CD4-positive, alpha-beta T cell treated with Interferon alpha-2 for 1 hour (primary cell): ENCODE measurements around the gene MCM3AP.
"Not testable (repeated sequence)": the region's sequence is repeated elsewhere in the genome, so short reads cannot be mapped to it uniquely, and the experiment has no call there.

Source experiments
- DNase-seq, 2 donors: peaks; one replicate each; pipeline ENCODE4 v3.0.0-alpha.2; 2020 to 2022

Gene MCM3AP

DNA sequence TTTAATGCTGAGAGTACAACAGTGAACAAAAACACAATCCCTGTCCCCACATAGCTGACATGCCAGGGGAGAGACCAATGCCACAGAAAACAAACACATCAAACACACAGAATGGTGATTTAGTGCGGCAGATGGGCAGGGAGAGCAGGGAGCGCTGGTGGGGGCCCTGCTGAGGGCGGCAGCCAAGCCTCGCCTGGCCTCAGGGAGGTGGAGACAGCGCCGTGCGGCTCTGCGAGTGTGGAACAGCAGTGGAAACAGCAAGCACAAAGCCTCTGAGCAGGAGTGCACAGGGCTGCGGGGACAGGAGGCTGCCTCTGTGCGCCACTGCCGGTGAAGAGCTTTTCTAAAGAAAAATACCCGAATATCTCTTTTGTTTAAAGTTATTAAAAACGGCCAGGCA lies 17.0 kb downstream of the MCM3AP start:
- DNase-seq = no peak

DNA sequence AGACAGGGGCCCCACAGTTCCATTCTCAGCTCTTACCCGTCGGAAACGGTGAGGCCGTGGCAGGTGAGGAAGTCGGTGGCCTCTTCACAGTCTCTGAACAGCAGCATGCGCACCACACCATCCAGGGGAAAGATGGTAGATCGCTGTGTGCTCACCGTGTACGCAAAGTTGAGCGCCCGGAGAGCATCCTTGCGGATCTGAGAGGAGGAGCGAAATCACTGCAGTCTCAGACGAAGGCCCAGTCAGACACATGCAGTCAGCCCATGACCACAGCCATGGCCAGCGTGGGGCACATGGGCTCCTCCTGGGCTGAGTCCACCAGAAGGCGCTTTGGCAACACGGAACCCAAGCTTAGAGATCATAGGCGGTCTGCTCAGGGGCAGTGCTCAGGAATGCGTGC lies 18.5 kb downstream of the MCM3AP start:
- no peak for DNase-seq

DNA sequence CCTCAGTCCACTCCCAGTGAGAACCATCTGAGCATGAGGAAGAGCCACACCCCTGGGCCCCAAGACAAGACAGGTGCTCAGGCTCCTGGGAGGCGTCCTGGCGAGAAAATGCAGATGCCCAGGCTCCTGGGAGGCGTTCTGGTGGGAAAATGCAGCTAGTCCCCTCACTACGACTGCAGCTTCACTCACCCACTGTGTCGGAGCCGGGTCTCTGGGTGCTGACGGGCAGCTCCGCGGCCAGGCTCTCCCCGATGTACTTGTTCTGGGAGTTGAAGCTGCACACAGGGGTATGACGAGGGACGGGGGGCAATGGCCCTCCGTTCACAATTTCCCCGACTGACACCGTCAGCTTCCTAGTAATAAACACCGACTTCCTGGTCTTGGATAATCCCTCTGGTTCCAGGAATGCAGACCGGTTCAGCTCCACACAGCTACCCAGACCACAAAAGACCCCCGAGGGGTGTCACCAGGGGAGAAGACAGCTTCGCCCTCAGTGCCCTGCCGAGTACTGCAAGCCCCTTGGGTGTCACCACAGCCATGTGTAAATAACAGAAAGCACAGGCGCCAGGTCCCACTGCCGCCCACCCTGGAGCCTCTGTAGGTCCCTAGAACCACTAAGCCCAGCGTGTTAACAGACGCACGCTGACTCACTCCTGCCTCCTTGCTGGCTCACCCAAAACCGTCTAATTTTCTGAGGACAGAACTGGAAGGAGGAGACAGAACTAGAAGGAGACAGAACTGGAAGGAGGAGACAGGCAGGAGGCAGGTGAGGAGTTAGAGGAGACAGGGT lies 19.5 kb downstream of the MCM3AP start:
- DNase-seq = no peak

DNA sequence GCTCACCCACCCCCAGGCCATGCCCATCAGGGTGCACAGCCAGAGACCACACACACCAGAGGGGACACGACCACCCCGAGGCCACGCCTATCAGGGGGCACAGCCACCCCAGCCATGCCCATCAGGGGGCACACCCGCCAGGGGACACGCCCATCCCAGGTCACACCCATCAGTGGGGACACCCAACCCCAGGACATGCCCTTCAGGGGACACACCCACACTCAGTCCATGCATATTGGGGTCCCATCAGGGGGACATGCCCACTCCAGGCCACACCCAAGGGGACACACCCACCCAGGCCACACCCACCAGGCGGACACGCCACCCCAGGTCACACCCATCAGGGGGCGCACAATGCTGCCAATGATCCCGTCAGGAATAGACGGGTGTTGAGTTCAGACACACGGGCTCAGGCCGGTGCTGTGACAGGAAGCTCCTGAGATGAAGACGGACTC lies 20.7 kb downstream of the MCM3AP start:
- no peak for DNase-seq

DNA sequence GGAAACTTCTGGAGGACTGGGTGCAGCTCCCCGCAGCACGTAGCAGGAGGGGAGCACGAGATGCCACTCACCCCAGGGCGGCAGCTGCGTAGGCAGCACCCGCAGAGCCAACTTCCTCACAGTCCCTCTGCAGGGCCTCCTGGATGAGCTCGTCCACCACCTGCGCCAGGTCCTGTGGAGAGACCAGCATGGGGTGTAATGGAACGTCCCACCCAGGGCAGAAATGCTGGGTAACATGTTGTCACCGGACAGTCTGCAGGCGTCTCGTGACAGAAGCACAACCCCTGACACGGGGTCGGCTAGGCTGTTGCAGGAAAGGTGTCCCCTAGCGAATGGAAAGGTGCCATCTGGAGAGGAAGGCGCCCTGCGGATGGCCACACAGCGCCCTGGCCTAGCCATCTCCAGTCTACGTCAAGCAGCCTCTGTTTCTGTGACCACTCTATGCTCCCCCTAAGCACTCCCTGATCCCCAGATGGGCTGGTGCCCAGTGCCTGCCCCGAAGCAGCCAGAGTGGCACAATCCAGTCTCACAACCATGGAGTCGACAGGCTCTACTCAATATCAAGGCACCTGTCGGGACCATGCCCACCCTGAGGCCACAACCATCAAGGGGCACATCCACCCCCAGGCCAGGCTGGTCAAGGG lies 21.2 kb downstream of the MCM3AP start:
- DNase-seq = no peak

DNA sequence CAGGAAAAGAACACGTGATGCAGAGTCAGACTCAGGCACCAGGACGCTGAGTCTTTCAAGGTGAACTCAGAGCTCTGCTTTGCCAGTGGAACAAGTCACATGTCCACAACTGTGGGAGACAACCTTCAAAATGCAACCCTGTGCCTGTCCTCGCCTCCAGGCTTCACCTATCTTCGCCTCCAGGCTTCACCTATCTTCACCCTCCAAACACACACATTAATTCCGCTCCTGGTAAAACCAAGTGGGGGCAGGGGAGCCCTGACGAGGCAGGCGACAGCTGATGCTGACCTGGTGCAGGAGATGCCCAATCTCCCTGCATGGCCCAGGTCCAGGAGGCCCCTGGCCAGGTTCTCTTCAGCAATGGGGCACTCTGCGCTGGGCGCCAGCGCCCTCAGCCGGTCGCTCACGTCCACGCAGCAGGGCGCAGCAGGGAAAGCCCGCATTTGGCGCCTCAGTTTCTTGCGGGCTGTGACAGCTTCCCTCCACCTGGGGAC lies 28.9 kb downstream of the MCM3AP start:
- DNase-seq = no peak

DNA sequence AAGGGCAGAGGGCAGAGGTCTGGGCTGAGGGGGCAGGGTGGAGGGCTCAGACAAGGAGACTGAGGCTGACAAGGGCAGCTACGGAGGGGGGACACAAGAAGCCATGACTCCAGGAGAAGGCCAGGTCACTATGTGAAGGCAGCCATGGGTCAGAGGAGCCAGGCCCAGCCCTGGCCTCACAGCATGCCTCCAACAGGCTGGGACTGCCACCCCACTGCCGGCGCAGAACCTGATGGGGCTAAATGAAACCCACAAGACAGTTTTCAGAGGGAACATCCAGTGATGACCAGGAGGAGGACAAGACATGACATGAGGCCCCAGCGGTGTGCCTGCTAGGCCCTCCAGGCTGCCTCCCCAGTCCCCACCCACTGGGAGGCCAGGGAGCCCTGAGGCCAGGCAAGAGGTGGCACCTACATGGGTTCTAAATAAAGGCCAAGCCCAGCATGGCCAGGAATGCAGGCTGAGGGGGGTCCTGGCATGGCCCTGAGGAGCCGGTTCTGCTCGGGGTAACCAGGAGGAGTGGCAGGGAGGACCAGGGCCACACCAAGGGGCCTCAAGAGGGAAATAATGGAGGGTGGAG lies 29.6 kb downstream of the MCM3AP start:
- DNase-seq = no peak

DNA sequence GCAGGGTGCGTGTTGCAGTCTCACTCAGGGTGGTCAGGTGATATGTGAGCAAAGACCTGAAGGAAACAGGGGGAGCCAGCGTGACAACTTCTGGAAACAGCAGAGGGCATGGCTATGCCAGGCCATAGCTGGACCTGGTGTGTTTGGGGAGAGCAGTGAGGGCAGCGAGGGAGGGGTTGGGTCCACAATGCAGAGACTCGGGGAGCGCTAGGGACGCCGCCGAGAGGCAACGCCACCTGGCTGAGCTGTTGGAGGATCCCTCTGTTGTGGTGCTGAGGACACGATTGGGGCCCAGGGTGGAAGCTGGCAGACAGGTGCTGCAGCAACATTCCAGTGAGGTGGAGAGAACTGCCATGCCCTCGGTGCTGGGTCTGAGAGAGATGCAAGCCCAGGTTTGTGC lies 30.2 kb downstream of the MCM3AP start:
- no peak for DNase-seq

DNA sequence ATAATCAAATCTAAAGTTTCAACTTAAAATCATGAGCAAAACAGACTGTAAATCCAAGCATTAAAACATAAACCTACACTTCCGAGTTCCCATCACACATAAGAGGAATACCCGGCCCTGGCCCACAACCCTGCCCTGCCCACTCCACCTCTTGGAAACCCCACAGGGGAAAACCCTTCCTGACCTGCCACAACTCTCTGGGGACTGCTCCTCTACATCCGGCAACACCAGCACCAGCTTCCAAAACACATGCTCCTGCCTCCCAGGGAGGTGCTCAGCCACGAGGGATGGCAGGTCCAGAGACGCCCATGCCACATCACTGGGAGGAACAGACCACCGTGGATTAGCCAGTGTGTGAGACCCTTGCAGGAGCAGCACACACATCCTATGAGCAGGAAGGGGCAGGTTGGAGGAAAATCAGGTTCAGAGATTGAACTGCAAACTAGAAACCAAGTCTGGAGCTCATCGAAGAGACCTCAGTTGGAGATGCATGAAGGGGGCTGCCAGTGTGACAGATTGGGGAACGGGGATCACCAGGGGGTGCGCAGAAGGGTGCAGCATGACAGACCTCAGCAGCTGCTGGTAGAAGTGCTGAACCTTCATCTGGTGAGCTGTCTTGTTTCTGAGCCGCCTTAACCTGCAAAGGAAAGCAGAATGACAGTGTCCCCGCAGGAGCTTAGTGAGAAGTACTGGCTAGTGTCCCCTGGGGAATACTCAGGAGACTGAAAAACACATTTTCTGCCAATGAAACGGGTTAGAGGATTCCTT lies 31.0 kb downstream of the MCM3AP start:
- no peak for DNase-seq

DNA sequence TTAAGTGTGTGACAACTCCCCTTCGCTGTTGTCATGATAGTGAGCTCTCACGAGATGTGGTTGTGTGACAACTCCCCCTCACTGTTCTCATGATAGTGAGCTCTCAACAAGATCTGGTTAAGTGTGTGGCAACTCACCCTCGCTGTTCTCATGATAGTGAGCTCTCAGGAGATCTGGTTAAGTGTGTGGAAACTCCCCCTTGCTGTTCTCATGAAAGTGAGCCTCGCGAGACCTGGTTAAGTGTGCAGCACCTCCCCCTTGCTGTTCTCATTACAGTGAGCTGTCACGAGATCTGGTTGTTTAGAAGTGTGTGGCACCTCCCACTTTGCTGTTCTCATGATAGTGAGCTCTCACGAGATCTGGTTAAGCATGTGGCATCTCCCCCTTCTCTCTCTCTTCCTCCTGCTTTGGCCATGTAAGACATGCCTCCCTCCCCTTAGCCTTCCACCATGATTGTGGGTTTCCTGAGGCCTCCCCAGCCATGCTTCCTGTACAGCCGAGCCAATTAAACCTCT lies 31.7 kb downstream of the MCM3AP start:
- peak; percentile 59 to 68 for DNase-seq

DNA sequence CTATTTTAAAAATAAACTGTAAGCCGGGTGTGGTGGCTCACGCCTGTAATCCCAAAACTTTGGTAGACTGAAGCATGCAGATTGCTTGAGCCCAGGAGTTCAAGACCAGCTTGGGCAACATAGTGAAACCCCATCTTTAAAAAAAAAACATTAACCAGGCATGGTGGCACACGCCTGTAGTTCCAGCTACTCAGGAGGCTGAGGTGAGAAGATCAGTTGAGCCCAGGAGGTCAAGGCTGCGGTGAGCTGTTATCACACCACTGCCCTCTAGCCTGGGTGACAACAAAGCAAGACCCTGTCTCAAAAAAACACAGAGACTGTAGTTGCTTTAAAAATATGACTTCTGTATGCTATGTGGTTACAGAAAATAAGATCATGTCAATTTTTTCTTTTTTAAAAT lies 32.6 kb downstream of the MCM3AP start:
- no peak for DNase-seq

DNA sequence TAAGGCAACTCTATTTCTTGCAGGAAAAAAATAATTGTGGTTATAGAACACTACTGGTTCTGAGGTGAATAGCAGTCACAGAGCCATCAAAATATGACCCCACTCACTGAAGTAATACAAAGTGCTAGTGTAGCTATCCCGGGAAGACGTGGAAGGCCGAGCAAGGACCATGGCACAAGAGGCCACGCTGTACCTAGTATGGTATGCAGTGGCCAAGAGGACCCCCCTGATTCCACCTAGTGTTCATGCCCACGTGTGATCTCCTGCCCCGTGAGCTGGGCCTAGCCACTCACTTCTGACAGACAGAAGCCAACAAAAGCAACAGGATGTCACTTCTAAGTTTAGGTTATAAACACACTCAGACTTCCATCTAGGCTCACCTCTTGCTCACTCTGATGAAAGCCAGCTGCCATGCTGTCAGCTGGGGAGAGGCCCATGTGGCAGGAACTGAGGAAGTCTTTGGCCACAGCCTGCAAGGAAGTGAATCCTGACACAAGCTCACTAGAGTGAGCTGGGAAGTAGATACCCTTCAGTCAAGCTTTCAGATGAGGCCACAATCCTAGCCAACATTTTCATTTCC lies 35.2 kb downstream of the MCM3AP start:
- DNase-seq = no peak

DNA sequence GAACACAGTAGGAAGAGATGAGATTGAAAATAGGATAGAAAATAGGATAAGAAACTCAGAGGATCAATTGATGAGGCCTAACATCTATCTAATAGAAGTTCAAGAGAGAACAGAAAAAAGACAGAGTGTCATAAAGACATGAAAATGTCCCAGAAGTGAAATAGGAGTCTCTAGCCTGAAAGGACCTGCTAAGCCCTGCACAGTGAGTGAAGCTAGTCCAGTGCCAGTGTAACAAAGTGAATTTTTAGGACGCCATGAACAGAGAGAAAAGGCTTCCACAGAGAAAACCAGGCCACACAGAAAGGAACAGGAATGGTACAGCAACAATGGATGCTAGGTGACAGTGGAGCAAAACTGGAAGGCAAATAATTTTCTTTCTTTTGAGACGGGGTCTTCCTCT lies 36.6 kb downstream of the MCM3AP start:
- DNase-seq = no peak

DNA sequence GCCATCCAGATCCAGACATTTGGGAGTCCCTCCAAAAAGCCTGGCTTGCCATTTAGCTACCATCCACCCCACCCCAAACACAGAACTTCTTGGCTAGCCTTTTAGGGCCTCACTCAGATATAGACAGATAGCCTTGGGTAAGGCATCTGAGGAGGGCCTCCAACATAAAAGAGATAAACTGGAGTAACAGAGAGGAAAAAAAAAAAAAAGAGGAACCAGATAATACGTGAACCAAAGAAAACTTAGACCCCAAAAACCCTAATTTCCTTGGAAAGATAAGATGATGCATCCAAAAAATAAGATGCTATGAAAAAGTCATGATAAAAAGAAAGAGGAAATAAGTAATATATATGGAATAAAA lies 37.0 kb downstream of the MCM3AP start:
- DNase-seq = no peak

DNA sequence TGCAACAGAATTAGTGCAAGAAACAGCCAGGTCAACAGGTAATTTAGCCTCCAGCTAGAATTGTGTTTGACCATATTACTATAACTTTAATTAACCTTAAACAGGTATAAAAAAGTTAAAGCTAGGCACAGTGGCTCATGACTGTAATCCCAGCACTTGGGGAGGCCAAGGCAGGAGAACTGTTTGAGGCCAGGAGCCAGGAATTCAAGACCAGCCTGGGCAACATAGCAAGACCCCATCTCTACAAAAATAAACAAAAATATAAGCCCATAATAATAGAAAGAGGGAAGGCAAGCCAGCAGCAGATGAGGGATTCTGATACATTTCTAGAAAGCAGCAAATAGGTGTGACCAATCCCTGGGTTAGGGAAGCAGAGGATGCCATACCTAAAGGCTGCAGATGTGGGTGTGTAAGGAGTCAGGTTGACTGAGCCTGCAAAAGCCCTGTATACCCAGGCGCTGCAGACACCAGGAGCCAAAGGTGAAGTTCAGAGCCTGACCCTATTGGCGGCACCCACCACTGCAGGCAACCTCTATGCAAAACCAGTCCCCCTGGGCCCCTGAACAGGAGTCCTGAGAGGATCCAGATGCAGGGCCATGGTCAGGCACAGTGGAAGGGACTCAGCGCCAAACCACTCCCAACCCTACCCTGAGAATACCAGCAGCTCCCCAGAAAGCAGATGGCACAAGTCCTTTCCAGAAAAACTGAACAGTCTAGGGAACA lies 37.6 kb downstream of the MCM3AP start:
- no peak for DNase-seq

DNA sequence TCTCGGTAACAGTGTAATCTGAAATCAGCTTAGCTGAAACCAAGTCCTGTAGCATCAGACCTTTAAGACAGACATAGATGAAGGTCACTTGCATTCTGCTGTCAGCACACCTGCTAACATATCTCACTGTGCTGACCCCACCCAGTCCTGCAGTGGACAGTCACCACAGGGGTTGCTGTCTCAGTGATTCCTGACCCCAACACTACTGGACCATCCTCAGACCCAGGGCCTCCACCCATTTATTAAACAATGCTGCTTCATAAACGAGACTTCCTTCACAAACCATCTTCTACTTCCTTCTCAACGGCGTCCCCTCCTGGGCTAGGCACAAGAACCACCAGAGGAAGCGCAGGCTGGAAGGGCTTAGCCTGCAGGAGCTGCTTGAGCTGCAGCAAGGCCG lies 39.1 kb downstream of the MCM3AP start:
- no peak for DNase-seq

DNA sequence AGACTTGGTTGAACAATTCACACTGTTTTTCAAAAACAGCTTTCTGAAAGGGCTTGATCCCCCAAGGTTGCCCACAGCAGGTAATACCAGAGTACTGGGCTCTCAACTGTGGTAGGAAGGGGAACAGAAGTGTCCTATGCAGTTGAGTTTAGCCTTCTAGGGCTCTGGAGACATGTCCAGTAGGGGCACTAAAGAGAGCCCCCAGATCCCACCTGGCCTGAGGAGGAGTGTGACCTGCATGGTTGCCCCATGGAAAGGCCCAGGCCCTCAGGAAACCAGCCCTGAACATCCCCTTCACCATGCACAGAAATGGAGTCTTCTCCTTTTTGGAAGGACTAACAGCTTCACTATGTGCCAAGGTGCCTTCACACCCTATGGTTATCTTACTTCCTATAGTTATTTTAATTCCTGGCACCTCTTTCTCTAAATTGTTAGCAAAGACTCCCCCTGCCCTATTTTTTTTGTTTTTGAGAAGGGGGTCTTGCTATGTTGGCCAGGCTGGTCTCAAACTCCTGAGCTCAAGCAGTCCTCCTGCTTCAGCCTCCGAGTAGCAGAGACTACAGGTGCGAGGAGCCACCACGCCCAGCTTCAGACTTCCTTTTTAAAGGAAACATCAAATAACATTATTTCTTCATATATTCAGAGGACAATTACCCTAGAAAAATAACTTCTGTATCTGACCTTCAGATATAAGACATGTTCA lies 40.0 kb downstream of the MCM3AP start:
- no peak for DNase-seq

DNA sequence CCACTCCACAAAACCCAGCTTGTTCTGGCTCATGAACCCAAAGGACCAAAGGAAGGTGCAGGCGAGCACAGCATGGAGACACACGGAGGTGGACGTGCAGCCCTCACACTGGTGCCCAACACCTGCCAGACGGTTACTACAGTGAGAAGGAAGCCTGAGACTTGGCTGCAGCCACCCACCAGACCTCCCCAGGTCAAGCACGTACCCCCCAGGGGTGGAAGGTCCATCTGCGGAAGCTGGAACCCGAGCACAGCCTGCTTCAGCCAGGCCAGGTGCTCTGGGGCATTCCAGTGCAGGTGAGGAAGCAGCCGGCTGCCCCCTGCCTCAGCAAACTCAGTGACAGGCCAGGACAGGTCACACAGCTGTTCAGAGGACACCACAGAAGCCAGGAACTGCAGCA lies 40.8 kb downstream of the MCM3AP start:
- no peak for DNase-seq

DNA sequence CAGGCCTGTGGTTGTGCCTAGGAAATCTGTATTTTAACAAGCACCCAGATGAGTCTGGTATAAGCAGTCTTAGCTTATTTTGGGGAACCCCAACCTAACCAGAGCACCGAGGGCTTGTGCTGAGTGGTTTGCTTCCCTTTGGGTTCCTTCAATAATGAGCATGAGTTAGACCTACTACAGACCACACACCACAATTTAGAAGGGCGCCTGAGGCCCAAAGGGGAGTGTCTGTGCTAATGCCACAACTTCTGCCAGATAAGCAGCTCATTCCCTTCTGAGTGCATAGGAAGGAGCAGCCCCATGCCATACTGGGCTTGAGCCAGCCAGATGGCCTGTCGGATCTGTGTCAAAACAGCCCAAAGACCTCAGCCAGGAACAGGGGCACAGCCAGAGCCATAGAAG lies 41.5 kb downstream of the MCM3AP start:
- no peak for DNase-seq

DNA sequence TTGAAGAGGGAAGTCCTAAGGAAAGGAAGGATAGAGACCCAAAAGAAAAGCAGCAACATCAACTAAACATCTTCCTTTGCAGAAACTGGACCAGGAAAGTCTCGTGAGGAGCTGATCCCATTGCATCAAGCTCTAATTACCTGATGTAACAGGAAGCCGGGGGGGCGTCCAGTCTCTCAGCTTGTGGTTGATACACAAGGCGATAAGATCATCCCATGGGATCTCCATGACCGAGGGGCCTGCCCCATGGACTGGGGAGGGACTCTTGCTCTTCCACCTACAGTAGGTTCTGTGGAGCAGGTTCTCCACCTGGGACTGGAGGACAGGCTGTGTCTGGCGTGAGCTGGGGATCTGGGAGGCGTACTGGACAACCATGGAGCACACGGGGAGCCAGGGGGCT lies 42.1 kb downstream of the MCM3AP start:
- no peak for DNase-seq

DNA sequence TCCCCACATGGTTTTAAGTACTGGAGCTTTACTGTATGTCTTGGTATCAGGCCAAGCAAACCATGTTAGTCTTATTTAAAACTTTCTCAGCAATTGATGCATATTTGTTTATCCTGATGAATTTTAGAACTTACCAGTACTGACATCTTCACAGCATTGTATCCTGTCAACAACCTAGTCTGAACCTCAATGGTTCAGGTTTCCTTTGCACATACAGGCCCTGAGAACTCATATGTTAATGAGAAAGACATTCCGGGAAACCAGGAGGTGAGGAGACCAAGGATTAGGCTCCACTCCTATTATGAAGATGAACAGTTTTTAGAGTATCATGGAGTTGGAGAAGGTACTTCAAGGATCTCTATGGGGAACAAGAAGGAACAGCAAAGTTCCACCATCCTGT lies 43.8 kb downstream of the MCM3AP start:
- not testable (repeated sequence) for DNase-seq
